HepG2 (cell line): ENCODE measurements around the gene ENTPD1. TPM values are rescaled to one million over a fixed set of nuclear protein-coding genes. Genes with fewer than 3 reads are reported as not detected.
"Not testable (repeated sequence)": the region's sequence is repeated elsewhere in the genome, so short reads cannot be mapped to it uniquely, and the experiment has no call there.

Experiments used
- ATAC-seq: fragments of 200-7000 bp; cut with Tn5 transposase; 3 replicates; pipeline ENCODE4 v1.9.1; 2020; ENCODE audit warnings: mild to moderate bottlenecking, moderate library complexity
- BruUV-seq: library from RNA; stranded (reverse); fragments of 400-500 nt; replicated peaks from 2 replicates; lab custom pipeline; 2021; lab: Mats Ljungman, UMichigan
- CTCF ChIA-PET: fragments of 300-600 bp; formaldehyde crosslinking; extraction: SDS; loops from one replicate; lab custom pipeline; 2021; ENCODE audit warnings: low total read pairs, inconsistent platforms, low intra/inter-chr PET ratio; lab: Yijun Ruan, JAX
- POLR2A ChIA-PET: fragments of 350-600 bp; sonication (Branson Sonifier 250); formaldehyde crosslinking; loops from one replicate; lab custom pipeline; 2020; ENCODE audit warnings: antibody characterized with exemption, inconsistent platforms; lab: Yijun Ruan, JAX
- DNase-seq: peaks from one replicate; pipeline ENCODE4 v3.0.0-alpha.2; 2015; ENCODE audit warnings: low spot score
- FAIRE-seq: peaks from 3 replicates; lab custom pipeline; 2011; peaks lifted over from hg19 to GRCh38; lab: Jason Lieb, UNC
- H2AFZ ChIP-seq: one replicate; pipeline ENCODE4 v1.6.1; 2011; ENCODE audit warnings: low read length, inconsistent platforms
- H3K27ac ChIP-seq: fragments of 300-600 bp; 3 replicates; pipeline ENCODE4 v1.8.0; 2011; ENCODE audit warnings: mixed run types, mild to moderate bottlenecking, mixed read lengths, low read length, inconsistent platforms; ENCODE audit not compliant: insufficient read depth; ENCODE audit errors: extremely low read length
- H3K27me3 ChIP-seq, 2 experiments: fragments of 200-600 bp in 1 of 2; 2 replicates in 1 of 2; 3 replicates in 1 of 2; pipeline versions ENCODE4 v1.6.0 to v1.8.0; 2011; ENCODE audit warnings: low read length in 2 of 2, mild to moderate bottlenecking in 2 of 2, moderate library complexity in 2 of 2, inconsistent platforms in 1 of 2; ENCODE audit not compliant: insufficient read depth in 2 of 2, control insufficient read depth in 1 of 2
- H3K36me3 ChIP-seq, 2 experiments: fragments of 200-600 bp in 1 of 2; replicated peaks in 1 of 2; 2 replicates in 1 of 2; 3 replicates in 1 of 2; pipeline versions ENCODE4 v1.5.1 to v1.8.0; 2011; ENCODE audit warnings: low read length in 2 of 2, inconsistent platforms in 1 of 2; ENCODE audit not compliant: insufficient read depth in 2 of 2, control insufficient read depth in 1 of 2
- H3K4me1 ChIP-seq: 2 replicates; pipeline ENCODE4 v1.5.1; 2012; ENCODE audit warnings: low read length, inconsistent platforms; ENCODE audit not compliant: insufficient read depth
- H3K4me2 ChIP-seq: 2 replicates; pipeline ENCODE4 v1.6.0; 2011; ENCODE audit warnings: low read depth, low read length, inconsistent platforms
- H3K4me3 ChIP-seq, 3 experiments: fragments of 200-600 bp in 1 of 3; sonication (generic), shearing (Covaris generic) in 1 of 3; replicated peaks in 1 of 3; 2 replicates each; pipeline ENCODE4 v1.5.1; 2011 to 2016; ENCODE audit warnings: low read length in 3 of 3, inconsistent platforms in 2 of 3, low read depth in 2 of 3, mild to moderate bottlenecking in 2 of 3, control low read depth in 1 of 3, mixed read lengths in 1 of 3; ENCODE audit not compliant: insufficient read depth in 1 of 3
- H3K79me2 ChIP-seq: one replicate; pipeline ENCODE4 v1.6.1; 2011; ENCODE audit warnings: low read length, inconsistent platforms; ENCODE audit not compliant: insufficient read depth
- H3K9ac ChIP-seq: 2 replicates; pipeline ENCODE4 v1.6.0; 2011; ENCODE audit warnings: mild to moderate bottlenecking, low read depth, low read length, inconsistent platforms; ENCODE audit not compliant: insufficient read depth
- H3K9me3 ChIP-seq: 2 replicates; pipeline ENCODE4 v1.5.1; 2012; ENCODE audit warnings: mild to moderate bottlenecking, low read length
- H4K20me1 ChIP-seq: 2 replicates; pipeline ENCODE4 v1.6.0; 2011; ENCODE audit warnings: inconsistent platforms, mild to moderate bottlenecking, low read length, moderate library complexity; ENCODE audit not compliant: insufficient read depth
- CCAR2 ChIP-seq: fragments of 200-400 bp; formaldehyde crosslinking; optimal IDR thresholded peaks from 2 replicates; pipeline ENCODE3; 2018; ENCODE audit warnings: low read depth, mild to moderate bottlenecking, low read length, moderate library complexity
- FOXC1 ChIP-seq: sonication (generic); formaldehyde crosslinking; IDR thresholded peaks from 2 replicates; pipeline ENCODE4 v1.8.0; 2022; ENCODE audit warnings: mild to moderate bottlenecking, missing genetic modification reagents, borderline replicate concordance
- HOXD1 ChIP-seq: sonication (generic); formaldehyde crosslinking; IDR thresholded peaks from 2 replicates; pipeline ENCODE4 v1.5.0; 2020; ENCODE audit warnings: missing genetic modification reagents
- MYC ChIP-seq: sonication (generic); formaldehyde crosslinking; IDR thresholded peaks from 2 replicates; pipeline ENCODE4 v1.9.0; 2021; ENCODE audit warnings: missing genetic modification reagents, borderline replicate concordance
- SUZ12 ChIP-seq: fragments of 150-350 bp; IDR thresholded peaks from 2 replicates; pipeline ENCODE4 v1.6.1; 2014; ENCODE audit warnings: low read depth, low read length
- ZBTB1 ChIP-seq: sonication (generic); formaldehyde crosslinking; IDR thresholded peaks from 2 replicates; pipeline ENCODE4 v1.4.0; 2020; ENCODE audit warnings: missing genetic modification reagents, borderline replicate concordance
- ZNF235 ChIP-seq: sonication (generic); formaldehyde crosslinking; IDR thresholded peaks from 2 replicates; pipeline ENCODE4 v1.8.1; 2023; ENCODE audit warnings: mild to moderate bottlenecking, missing genetic modification reagents, borderline replicate concordance
- ZNF460 ChIP-seq: sonication (generic); formaldehyde crosslinking; IDR thresholded peaks from 2 replicates; pipeline ENCODE4 v1.5.1; 2020; ENCODE audit warnings: missing genetic modification reagents, mild to moderate bottlenecking, borderline replicate concordance
- ZNF484 ChIP-seq: sonication (generic); formaldehyde crosslinking; IDR thresholded peaks from 2 replicates; pipeline ENCODE4 v1.5.1; 2020; ENCODE audit warnings: mild to moderate bottlenecking, low read depth, missing genetic modification reagents, borderline replicate concordance
- ZNF614 ChIP-seq: IDR thresholded peaks from 2 replicates; pipeline ENCODE4 v1.6.1; 2018; ENCODE audit warnings: missing biosample characterization, missing genetic modification reagents, inconsistent platforms, borderline replicate concordance
- ZNF629 ChIP-seq: sonication (generic); formaldehyde crosslinking; conservative IDR thresholded peaks from 2 replicates; pipeline ENCODE4 v1.5.0; 2020; ENCODE audit warnings: missing genetic modification reagents
- ZNF781 ChIP-seq: sonication (generic); formaldehyde crosslinking; IDR thresholded peaks from 2 replicates; pipeline ENCODE4 v1.5.1; 2020; ENCODE audit warnings: borderline replicate concordance, mild to moderate bottlenecking, missing genetic modification reagents; ENCODE audit errors: not compliant biosample characterization
- ZNF792 ChIP-seq: IDR thresholded peaks from 2 replicates; pipeline ENCODE4 v1.6.1; 2016
- WGBS: methylation state at CpG from one replicate; pipeline ENCODE4 v1.1.6; 2017; ENCODE audit warnings: low lambda C conversion rate; 5-methylcytosine and 5-hydroxymethylcytosine counted together
- in situ Hi-C: cut with HindIII; loops from 2 replicates; pipeline ENCODE4 v1.10.0; 2017; ENCODE audit warnings: low pct_unique_long_range_greater_than_20kb; ENCODE audit not compliant: extremely low pct_ligation_motif_present
- intact Hi-C: fragments of 100-400 bp; cut with micrococcal nuclease; formaldehyde crosslinking; loops from one replicate; pipeline ENCODE4 v1.10.0; 2022; ENCODE audit not compliant: unreplicated experiment
- polyA plus RNA-seq, 8 experiments: library from polyadenylated mRNA; depleted of rRNA in 3 of 8; stranded (reverse) in 7 of 8; unstranded in 1 of 8; fragments of >200 nt; fragmentation: Illumina TruSeq in 4 of 8; extraction: Trizol in 4 of 8; gene quantifications; 2 replicates each; pipeline versions ENCODE4 v1.2.1 to v1.2.3, GENCODE V29; 2011 to 2016; ENCODE audit warnings: low read depth in 4 of 8, missing spikeins in 1 of 8, mixed read lengths in 1 of 8; ENCODE audit not compliant: insufficient read depth in 1 of 8
- total RNA-seq, 5 experiments: library from RNA; depleted of rRNA; stranded (reverse); fragments of >200 nt; fragmentation: Illumina TruSeq; extraction: Trizol; gene quantifications; 2 replicates each; pipeline ENCODE4 v1.2.3, GENCODE V29; 2016; ENCODE audit warnings: low read depth in 1 of 5
- TF ChIP-seq, protein P1 (sequence below): conservative IDR thresholded peaks from 2 replicates; pipeline ENCODE4 v1.6.1; 2018; ENCODE audit warnings: missing genetic modification reagents
- TF ChIP-seq, protein P2 (sequence below): sonication (generic); formaldehyde crosslinking; IDR thresholded peaks from 2 replicates; pipeline ENCODE4 v1.5.0; 2020; ENCODE audit warnings: missing genetic modification reagents

ENTPD1 gene
- total and polyA plus RNA-seq, 2 of the 13 experiments (the other 11 are each of a cell fraction or from before 2014, with no cell fraction given): 0.07 TPM

- no peak overlapping the region for H2AFZ ChIP-seq
- ATAC-seq (no peak), FAIRE-seq (no peak), DNase-seq (no peak)
- H3K9me3 ChIP-seq: no peaks in the 10 kb centered on the region
- ChIA-PET POLR2A (no interaction called here), CTCF (no interaction called here)
- 98% methylated on average over 4 of the region's 4 CpGs for WGBS
- H3K27me3 ChIP-seq: no peaks in the 10 kb centered on the region; a peak in 1 of 5 replicates
- H3K79me2 ChIP-seq: no peaks in the 10 kb centered on the region
- intact Hi-C loops: no loop called here
- H4K20me1 ChIP-seq: no peaks in the 10 kb centered on the region
- TF ChIP-seq MYC (CRISPR knock-in tag) (no peak), ZNF614 (CRISPR knock-in tag) (no peak), ZNF460 (CRISPR knock-in tag) (no peak), ZNF792 (CRISPR knock-in tag) (no peak), HOXD1 (CRISPR knock-in tag) (no peak), ZNF629 (CRISPR knock-in tag) (no peak), FOXC1 (CRISPR knock-in tag) (no peak), CCAR2 (no peak), ZNF781 (CRISPR knock-in tag) (no peak), SUZ12 (no peak), ZNF235 (CRISPR knock-in tag) (no peak), ZBTB1 (no peak), ZNF484 (CRISPR knock-in tag) (no peak)
- TF ChIP-seq, protein P1, sequence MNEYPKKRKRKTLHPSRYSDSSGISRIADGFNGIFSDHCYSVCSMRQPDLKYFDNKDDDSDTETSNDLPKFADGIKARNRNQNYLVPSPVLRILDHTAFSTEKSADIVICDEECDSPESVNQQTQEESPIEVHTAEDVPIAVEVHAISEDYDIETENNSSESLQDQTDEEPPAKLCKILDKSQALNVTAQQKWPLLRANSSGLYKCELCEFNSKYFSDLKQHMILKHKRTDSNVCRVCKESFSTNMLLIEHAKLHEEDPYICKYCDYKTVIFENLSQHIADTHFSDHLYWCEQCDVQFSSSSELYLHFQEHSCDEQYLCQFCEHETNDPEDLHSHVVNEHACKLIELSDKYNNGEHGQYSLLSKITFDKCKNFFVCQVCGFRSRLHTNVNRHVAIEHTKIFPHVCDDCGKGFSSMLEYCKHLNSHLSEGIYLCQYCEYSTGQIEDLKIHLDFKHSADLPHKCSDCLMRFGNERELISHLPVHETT (CRISPR knock-in tag): no peak
- TF ChIP-seq, protein P2, sequence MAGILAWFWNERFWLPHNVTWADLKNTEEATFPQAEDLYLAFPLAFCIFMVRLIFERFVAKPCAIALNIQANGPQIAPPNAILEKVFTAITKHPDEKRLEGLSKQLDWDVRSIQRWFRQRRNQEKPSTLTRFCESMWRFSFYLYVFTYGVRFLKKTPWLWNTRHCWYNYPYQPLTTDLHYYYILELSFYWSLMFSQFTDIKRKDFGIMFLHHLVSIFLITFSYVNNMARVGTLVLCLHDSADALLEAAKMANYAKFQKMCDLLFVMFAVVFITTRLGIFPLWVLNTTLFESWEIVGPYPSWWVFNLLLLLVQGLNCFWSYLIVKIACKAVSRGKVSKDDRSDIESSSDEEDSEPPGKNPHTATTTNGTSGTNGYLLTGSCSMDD (CRISPR knock-in tag): no peak
- no TSS peak for BruUV-seq
- H3K4me3 ChIP-seq: no peak overlapping the region
- no peak overlapping the region for H3K27ac ChIP-seq
- H3K4me1 ChIP-seq: no peaks in the 10 kb centered on the region
- in situ Hi-C loops: loop anchor here (25.0 kb wide), 1 partner anchor 461 kb away; no protein-coding TSS in a partner anchor
- no peak overlapping the region for H3K9ac ChIP-seq
- H3K36me3 ChIP-seq: peaks cover 4 to 15% of the 10 kb centered on the region in 2 experiments; a peak in 3 of 5 replicates
- H3K4me2 ChIP-seq: no peak overlapping the region
Observed at GRCh38 chr10:95873651-95874050, 117.7 kb downstream of the ENTPD1 start.

- H2AFZ ChIP-seq, BruUV-seq, H3K79me2 ChIP-seq, H3K27me3 ChIP-seq, H3K4me2 ChIP-seq, FAIRE-seq, H3K4me3 ChIP-seq, H3K9ac ChIP-seq, intact Hi-C loops, CTCF ChIA-PET, ATAC-seq, POLR2A ChIA-PET, H4K20me1 ChIP-seq, H3K9me3 ChIP-seq, H3K4me1 ChIP-seq, DNase-seq, H3K27ac ChIP-seq: not testable (repeated sequence)
- H3K36me3 ChIP-seq: peaks cover 4 to 15% of the 10 kb centered on the region in 2 experiments; a peak in 3 of 5 replicates
- in situ Hi-C loops: loop anchor here (25.0 kb wide), 1 partner anchor 462 kb away; no protein-coding TSS in a partner anchor
Observed at GRCh38 chr10:95874783-95875182, 118.8 kb downstream of the ENTPD1 start.
